ENCODE results near the gene CMSS1. TPM values are rescaled to one million over a fixed set of nuclear protein-coding genes. Genes with fewer than 3 reads are reported as not detected.

CMSS1 gene
- polyA plus RNA-seq, 2 of the 4 experiments (the other 2 are of a cell fraction) = 61.1 to 62.9 TPM

DNA sequence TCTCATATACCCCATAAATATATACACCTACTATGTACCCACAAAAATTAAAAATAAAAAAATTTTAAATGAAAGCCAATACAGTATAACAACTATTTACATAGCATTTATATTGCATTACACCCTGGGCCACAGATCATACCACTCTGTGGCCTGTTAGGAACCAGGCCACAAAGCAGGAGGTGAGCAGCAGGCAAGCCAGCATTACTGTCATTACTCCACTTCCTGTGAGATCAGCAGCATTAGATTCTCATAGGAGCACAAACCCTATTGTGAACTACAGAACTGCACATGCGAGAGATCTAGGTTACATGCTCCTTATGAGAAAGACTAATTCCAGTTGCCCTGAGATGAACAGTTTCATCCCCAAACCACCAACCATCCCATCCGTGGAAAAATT is 279.2 kb downstream of the CMSS1 start:
- WGBS (ENCODE audit: missing lambda C conversion rate) = 92% methylated on average over 2 of the region's 2 CpGs
- DNase-seq (ENCODE audit: low read depth in 1 of 2, low spot score in 1 of 2) (no peak), ATAC-seq (no peak), FAIRE-seq (no peak)
- Histone ChIP-seq H3K27ac (no peak overlapping the region), H3K4me2 (no peak overlapping the region), H3K4me3 (no peak overlapping the region), H3K4me1 (peaks cover 9% of the 10 kb centered on the region; the same call in 1 of the 3 replicates), H3K9me3 (no peaks in the 10 kb centered on the region)
- CTCF ChIA-PET = no interaction called here
- no peak for TF ChIP-seq EHF (CRISPR knock-in tag; IDR thresholded peaks at IDR 0.05)
- no peak for TF ChIP-seq EHMT2 (IDR thresholded peaks at IDR 0.05; ENCODE audit: low read depth)
- no peak for TF ChIP-seq TP53 (CRISPR knock-in tag; IDR thresholded peaks at IDR 0.05)
- no peak for TF ChIP-seq CBX2 (IDR thresholded peaks at IDR 0.05; ENCODE audit: borderline replicate concordance, low read depth)
- TF ChIP-seq POLR2A (IDR thresholded peaks at IDR 0.05; ENCODE audit: low read length) = no peak
- POLR2A ChIA-PET = no interaction called here

DNA sequence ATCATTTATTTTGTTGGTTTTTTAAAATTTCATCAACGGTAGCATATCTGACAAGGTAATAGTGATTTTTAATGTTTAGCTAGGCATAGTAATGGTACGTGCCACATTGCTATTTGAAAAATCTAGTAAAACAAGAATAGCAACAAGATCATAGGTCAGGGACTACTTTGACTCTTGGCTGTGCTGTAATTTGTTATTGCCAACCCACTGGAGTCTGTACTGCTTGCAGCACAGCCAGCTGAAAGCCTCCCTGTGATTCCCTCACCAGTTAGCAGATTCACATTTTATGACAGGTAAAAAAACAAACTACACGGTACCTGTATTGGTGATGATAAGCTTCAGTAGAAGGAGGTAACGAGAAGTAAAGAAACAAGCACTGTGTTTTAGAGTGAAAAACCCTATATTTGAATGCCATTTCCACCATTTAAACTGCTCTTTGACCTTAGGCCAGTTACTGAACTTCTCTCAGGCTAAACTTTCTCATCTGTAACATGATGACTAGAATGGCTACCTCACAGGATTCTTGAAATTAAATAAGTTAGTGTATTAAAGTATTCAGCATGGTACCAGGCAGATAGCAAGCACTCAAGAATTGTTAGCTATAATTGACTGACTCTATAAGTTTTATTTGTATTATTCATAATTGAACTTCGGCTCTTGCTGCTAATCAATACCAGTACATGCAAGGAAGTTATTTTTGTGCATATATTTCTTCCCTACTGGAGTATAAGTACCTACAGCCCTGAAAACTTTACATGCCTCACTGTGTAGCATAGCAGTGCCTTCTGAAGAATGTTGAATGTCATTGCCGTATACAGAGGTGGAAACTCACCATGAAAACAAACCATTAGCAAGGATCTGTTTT is 280.5 kb downstream of the CMSS1 start:
- H3K4me2 ChIP-seq = no peak overlapping the region
- DNase-seq (ENCODE audit: low read depth in 1 of 2, low spot score in 1 of 2) (no peak), ATAC-seq (no peak), FAIRE-seq (no peak)
- ChIA-PET POLR2A (no interaction called here), CTCF (interaction anchor here (1.0 kb wide), 1 partner anchor 12 kb away, joined by 3 read pairs; no protein-coding TSS in a partner anchor)
- peaks cover 9% of the 10 kb centered on the region; the same call in 1 of the 3 replicates for H3K4me1 ChIP-seq
- H3K4me3 ChIP-seq = no peak overlapping the region
- H3K27ac ChIP-seq = no peak overlapping the region
- 88% methylated on average over 6 of the region's 6 CpGs for WGBS (ENCODE audit: missing lambda C conversion rate)
- no peaks in the 10 kb centered on the region for H3K9me3 ChIP-seq
- TF ChIP-seq PHF8 (IDR thresholded peaks at IDR 0.05; ENCODE audit: borderline replicate concordance, low read depth) = no peak
- no peak for TF ChIP-seq HES2 (IDR thresholded peaks at IDR 0.05)
- TF ChIP-seq FOSB (CRISPR knock-in tag; IDR thresholded peaks at IDR 0.05) = no peak
- TF ChIP-seq SMC3 (IDR thresholded peaks at IDR 0.05) = no peak
- no peak for TF ChIP-seq POLR2AphosphoS2 (conservative IDR thresholded peaks at IDR 0.05; ENCODE audit: low read length)
- TF ChIP-seq EHF (CRISPR knock-in tag; IDR thresholded peaks at IDR 0.05) = no peak
- TF ChIP-seq CBX2 (IDR thresholded peaks at IDR 0.05; ENCODE audit: borderline replicate concordance, low read depth) = no peak
- TF ChIP-seq NR3C1 (IDR thresholded peaks at IDR 0.05) = no peak
- no peak for TF ChIP-seq JUNB (IDR thresholded peaks at IDR 0.05)
- TF ChIP-seq CEBPB (IDR thresholded peaks at IDR 0.05) = no peak
- no peak for TF ChIP-seq EHMT2 (IDR thresholded peaks at IDR 0.05; ENCODE audit: low read depth)
- TF ChIP-seq RNF2 (IDR thresholded peaks at IDR 0.05; ENCODE audit: borderline replicate concordance, low read depth) = no peak
- no peak for TF ChIP-seq MYC (IDR thresholded peaks at IDR 0.05; ENCODE audit: borderline replicate concordance, low read length)

DNA sequence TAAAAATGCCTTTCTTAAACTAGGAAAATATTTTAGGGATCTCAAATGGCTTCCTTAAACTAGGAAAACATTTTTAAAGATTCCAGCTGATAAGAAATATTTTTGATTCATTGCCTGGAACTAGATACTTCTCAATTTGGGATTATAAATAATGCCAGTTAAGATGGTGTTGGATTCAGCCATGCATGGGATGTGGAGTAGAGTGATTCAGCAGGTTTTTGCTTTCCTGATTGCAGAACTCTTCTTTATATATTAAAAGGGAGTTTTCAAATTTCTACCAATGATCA is 281.1 kb downstream of the CMSS1 start:
- TF ChIP-seq JUNB (IDR thresholded peaks at IDR 0.05) = no peak
- no peak for TF ChIP-seq GATA3 (IDR thresholded peaks at IDR 0.05; ENCODE audit: borderline replicate concordance)
- TF ChIP-seq HOXB5 (CRISPR knock-in tag; IDR thresholded peaks at IDR 0.05) = no peak
- no peak for TF ChIP-seq MAX (IDR thresholded peaks at IDR 0.05)
- no peak for TF ChIP-seq MAFK (IDR thresholded peaks at IDR 0.05; ENCODE audit: partially characterized antibody)
- TF ChIP-seq, protein P1, sequence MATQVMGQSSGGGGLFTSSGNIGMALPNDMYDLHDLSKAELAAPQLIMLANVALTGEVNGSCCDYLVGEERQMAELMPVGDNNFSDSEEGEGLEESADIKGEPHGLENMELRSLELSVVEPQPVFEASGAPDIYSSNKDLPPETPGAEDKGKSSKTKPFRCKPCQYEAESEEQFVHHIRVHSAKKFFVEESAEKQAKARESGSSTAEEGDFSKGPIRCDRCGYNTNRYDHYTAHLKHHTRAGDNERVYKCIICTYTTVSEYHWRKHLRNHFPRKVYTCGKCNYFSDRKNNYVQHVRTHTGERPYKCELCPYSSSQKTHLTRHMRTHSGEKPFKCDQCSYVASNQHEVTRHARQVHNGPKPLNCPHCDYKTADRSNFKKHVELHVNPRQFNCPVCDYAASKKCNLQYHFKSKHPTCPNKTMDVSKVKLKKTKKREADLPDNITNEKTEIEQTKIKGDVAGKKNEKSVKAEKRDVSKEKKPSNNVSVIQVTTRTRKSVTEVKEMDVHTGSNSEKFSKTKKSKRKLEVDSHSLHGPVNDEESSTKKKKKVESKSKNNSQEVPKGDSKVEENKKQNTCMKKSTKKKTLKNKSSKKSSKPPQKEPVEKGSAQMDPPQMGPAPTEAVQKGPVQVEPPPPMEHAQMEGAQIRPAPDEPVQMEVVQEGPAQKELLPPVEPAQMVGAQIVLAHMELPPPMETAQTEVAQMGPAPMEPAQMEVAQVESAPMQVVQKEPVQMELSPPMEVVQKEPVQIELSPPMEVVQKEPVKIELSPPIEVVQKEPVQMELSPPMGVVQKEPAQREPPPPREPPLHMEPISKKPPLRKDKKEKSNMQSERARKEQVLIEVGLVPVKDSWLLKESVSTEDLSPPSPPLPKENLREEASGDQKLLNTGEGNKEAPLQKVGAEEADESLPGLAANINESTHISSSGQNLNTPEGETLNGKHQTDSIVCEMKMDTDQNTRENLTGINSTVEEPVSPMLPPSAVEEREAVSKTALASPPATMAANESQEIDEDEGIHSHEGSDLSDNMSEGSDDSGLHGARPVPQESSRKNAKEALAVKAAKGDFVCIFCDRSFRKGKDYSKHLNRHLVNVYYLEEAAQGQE (IDR thresholded peaks at IDR 0.05) = no peak
- no peak for TF ChIP-seq CEBPB (IDR thresholded peaks at IDR 0.05)
- TF ChIP-seq HDAC2 (IDR thresholded peaks at IDR 0.05) = no peak
- TF ChIP-seq TFCP2L1 (CRISPR knock-in tag; IDR thresholded peaks at IDR 0.05) = no peak
- TF ChIP-seq PHF8 (IDR thresholded peaks at IDR 0.05; ENCODE audit: borderline replicate concordance, low read depth) = no peak
- TF ChIP-seq, protein P2, sequence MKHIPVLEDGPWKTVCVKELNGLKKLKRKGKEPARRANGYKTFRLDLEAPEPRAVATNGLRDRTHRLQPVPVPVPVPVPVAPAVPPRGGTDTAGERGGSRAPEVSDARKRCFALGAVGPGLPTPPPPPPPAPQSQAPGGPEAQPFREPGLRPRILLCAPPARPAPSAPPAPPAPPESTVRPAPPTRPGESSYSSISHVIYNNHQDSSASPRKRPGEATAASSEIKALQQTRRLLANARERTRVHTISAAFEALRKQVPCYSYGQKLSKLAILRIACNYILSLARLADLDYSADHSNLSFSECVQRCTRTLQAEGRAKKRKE (CRISPR knock-in tag; IDR thresholded peaks at IDR 0.05; ENCODE audit: low read depth) = no peak
- no peak for ATAC-seq
- no peak for FAIRE-seq
- no peak for DNase-seq (ENCODE audit: low read depth in 1 of 2, low spot score in 1 of 2)
- POLR2A ChIA-PET = no interaction called here
- Histone ChIP-seq H3K4me1 (peaks cover 6% of the 10 kb centered on the region; the same call in 1 of the 3 replicates), H3K9me3 (no peaks in the 10 kb centered on the region), H3K27ac (no peak overlapping the region), H3K4me2 (no peak overlapping the region), H3K4me3 (no peak overlapping the region)
- CTCF ChIA-PET = no interaction called here

All from A549 (cell line).